BLaER1 treated with 17β-estradiol and CSF1 and Interleukin-3, amounts not matched to agents 10 nM and 100 nM (cell line): ENCODE measurements around the gene PHACTR3.

ENCODE experiments used
- H3K27ac ChIP-seq, 11 experiments: shearing (Covaris generic); formaldehyde crosslinking; 2 replicates each; pipeline ENCODE4 v1.8.1; 2022
- H3K27me3 ChIP-seq, 11 experiments: shearing (Covaris generic); formaldehyde crosslinking; 2 replicates each; pipeline ENCODE4 v1.8.1; 2022
- H3K36me3 ChIP-seq, 11 experiments: shearing (Covaris generic); formaldehyde crosslinking; 2 replicates each; pipeline ENCODE4 v1.8.1; 2022
- H3K4me1 ChIP-seq, 10 experiments: shearing (Covaris generic); formaldehyde crosslinking; 2 replicates each; pipeline ENCODE4 v1.8.1; 2022
- H3K4me2 ChIP-seq, 11 experiments: shearing (Covaris generic); formaldehyde crosslinking; 2 replicates each; pipeline ENCODE4 v1.8.1; 2022
- H3K4me3 ChIP-seq, 10 experiments: shearing (Covaris generic); formaldehyde crosslinking; 2 replicates each; pipeline ENCODE4 v1.8.1; 2022
- H3K9ac ChIP-seq, 11 experiments: shearing (Covaris generic); formaldehyde crosslinking; 2 replicates each; pipeline ENCODE4 v1.8.1; 2022
- H3K9me3 ChIP-seq, 11 experiments: shearing (Covaris generic); formaldehyde crosslinking; replicated peaks in 1 of 11; 2 replicates each; pipeline ENCODE4 v1.8.1; 2022
- H4K20me1 ChIP-seq, 11 experiments: shearing (Covaris generic); formaldehyde crosslinking; 2 replicates each; pipeline ENCODE4 v1.8.1; 2022
- Cebpa-rat ChIP-seq, 11 experiments: shearing (Covaris generic); IDR thresholded peaks; 2 replicates each; pipeline ENCODE4 v1.8.1; 2022

The PHACTR3 gene

GRCh38 chr20:59692139-59692538 lies 87.8 kb downstream of the PHACTR3 start:
- peak overlapping the region; percentile 36 to 86 (median 71) for H3K4me2 ChIP-seq
- H4K20me1 ChIP-seq, result peaks cover 0 to 100% (median 12%) of the 10 kb centered on the region in 11 experiments; a peak in 10 of 22 replicates
- TF ChIP-seq Cebpa-rat (IDR thresholded peaks at IDR 0.05), result no peak
- peak overlapping the region in 2 of 11 experiments; percentile 19 to 35; a peak in 1 of 22 replicates for H3K9ac ChIP-seq
- H3K36me3 ChIP-seq, result peaks cover 0 to 79% (median 22%) of the 10 kb centered on the region in 11 experiments; a peak in 13 of 22 replicates
- peaks cover 19 to 89% (median 79%) of the 10 kb centered on the region in 10 experiments for H3K4me1 ChIP-seq
- H3K27ac ChIP-seq, result peak overlapping the region in 8 of 11 experiments; percentile 33 to 60 (median 44); a peak in 15 of 22 replicates
- 0 out of 22 replicates have a peak, but pooled peaks cover 0 to 4% (median 0%) of the 10 kb centered on the region in 11 experiments for H3K9me3 ChIP-seq
- no peaks in the 10 kb centered on the region; a peak in 1 of 22 replicates for H3K27me3 ChIP-seq
- no peak overlapping the region; a peak in 1 of 20 replicates for H3K4me3 ChIP-seq

- TF ChIP-seq Cebpa-rat (IDR thresholded peaks at IDR 0.05), result no peak
- Histone ChIP-seq H3K4me3 (no peak overlapping the region), H3K4me2 (peak overlapping the region in 6 of 11 experiments; percentile 5 to 86 (median 48); a peak in 8 of 22 replicates), H3K9ac (no peak overlapping the region), H3K27ac (peak overlapping the region in 2 of 11 experiments; percentile 0 to 23; a peak in 4 of 22 replicates), H3K9me3 (0 out of 22 replicates have a peak, but pooled peaks cover 0 to 4% (median 0%) of the 10 kb centered on the region in 11 experiments), H4K20me1 (peaks cover 0 to 100% (median 15%) of the 10 kb centered on the region in 11 experiments; a peak in 10 of 22 replicates), H3K36me3 (peaks cover 0 to 93% (median 22%) of the 10 kb centered on the region in 11 experiments; a peak in 13 of 22 replicates), H3K27me3 (no peaks in the 10 kb centered on the region), H3K4me1 (peaks cover 19 to 75% (median 64%) of the 10 kb centered on the region in 10 experiments)
Measured at GRCh38 chr20:59693587-59693986, 89.2 kb downstream of the PHACTR3 start.

GRCh38 chr20:59696476-59696875 lies 92.1 kb downstream of the PHACTR3 start:
- H3K9me3 ChIP-seq, result no peaks in the 10 kb centered on the region
- H3K4me2 ChIP-seq, result 0 out of 22 replicates have a peak overlapping the region, but pooled peaks of 1 of the 11 experiments have one; percentile 6
- peaks cover 0 to 98% (median 28%) of the 10 kb centered on the region in 11 experiments; a peak in 14 of 22 replicates for H3K36me3 ChIP-seq
- peaks cover 10 to 59% (median 46%) of the 10 kb centered on the region in 10 experiments for H3K4me1 ChIP-seq
- H3K27me3 ChIP-seq, result no peaks in the 10 kb centered on the region
- H3K4me3 ChIP-seq, result no peak overlapping the region
- H3K27ac ChIP-seq, result peak overlapping the region in 1 of 11 experiments; percentile 15; a peak in 1 of 22 replicates
- no peak for TF ChIP-seq Cebpa-rat (IDR thresholded peaks at IDR 0.05)
- no peak overlapping the region for H3K9ac ChIP-seq
- peaks cover 0 to 100% (median 9%) of the 10 kb centered on the region in 11 experiments; a peak in 10 of 22 replicates for H4K20me1 ChIP-seq

GRCh38 chr20:59697068-59697467 lies 92.7 kb downstream of the PHACTR3 start:
- Histone ChIP-seq H3K9me3 (no peaks in the 10 kb centered on the region), H3K4me3 (no peak overlapping the region), H3K27me3 (no peaks in the 10 kb centered on the region), H3K4me1 (peaks cover 9 to 58% (median 41%) of the 10 kb centered on the region in 10 experiments), H3K27ac (no peak overlapping the region), H4K20me1 (peaks cover 0 to 100% (median 9%) of the 10 kb centered on the region in 11 experiments; a peak in 10 of 22 replicates), H3K9ac (no peak overlapping the region), H3K4me2 (no peak overlapping the region), H3K36me3 (peaks cover 0 to 98% (median 28%) of the 10 kb centered on the region in 11 experiments; a peak in 14 of 22 replicates)
- TF ChIP-seq Cebpa-rat (IDR thresholded peaks at IDR 0.05), result peak in 1 of 11 experiments; percentile 60; a peak in 2 of 22 replicates

- Histone ChIP-seq H3K4me2 (no peak overlapping the region), H3K36me3 (peaks cover 0 to 97% (median 27%) of the 10 kb centered on the region in 11 experiments; a peak in 14 of 22 replicates), H3K9me3 (no peaks in the 10 kb centered on the region), H3K27me3 (no peaks in the 10 kb centered on the region), H3K9ac (no peak overlapping the region), H3K4me1 (peaks cover 0 to 58% (median 38%) of the 10 kb centered on the region in 10 experiments; a peak in 17 of 20 replicates), H3K4me3 (no peak overlapping the region), H3K27ac (no peak overlapping the region), H4K20me1 (peaks cover 0 to 100% (median 9%) of the 10 kb centered on the region in 11 experiments; a peak in 10 of 22 replicates)
- no peak for TF ChIP-seq Cebpa-rat (IDR thresholded peaks at IDR 0.05)
Measured at GRCh38 chr20:59698598-59698997, 94.3 kb downstream of the PHACTR3 start.

GRCh38 chr20:59701236-59701635 lies 96.9 kb downstream of the PHACTR3 start:
- Histone ChIP-seq H3K4me1 (peaks cover 0 to 64% (median 34%) of the 10 kb centered on the region in 10 experiments; a peak in 17 of 20 replicates), H3K4me3 (no peak overlapping the region), H4K20me1 (peaks cover 0 to 100% (median 7%) of the 10 kb centered on the region in 11 experiments; a peak in 10 of 22 replicates), H3K9ac (no peak overlapping the region), H3K27me3 (no peaks in the 10 kb centered on the region), H3K27ac (no peak overlapping the region), H3K4me2 (0 out of 22 replicates have a peak overlapping the region, but pooled peaks of 2 of the 11 experiments have one; percentile 8 to 11), H3K9me3 (0 out of 22 replicates have a peak, but pooled peaks cover 0 to 3% (median 0%) of the 10 kb centered on the region in 11 experiments), H3K36me3 (peaks cover 0 to 92% (median 11%) of the 10 kb centered on the region in 11 experiments; a peak in 14 of 22 replicates)
- TF ChIP-seq Cebpa-rat (IDR thresholded peaks at IDR 0.05), result no peak

GRCh38 chr20:59703046-59703445 lies 98.7 kb downstream of the PHACTR3 start:
- TF ChIP-seq Cebpa-rat (IDR thresholded peaks at IDR 0.05), result no peak
- H3K36me3 ChIP-seq, result peaks cover 0 to 92% (median 15%) of the 10 kb centered on the region in 11 experiments; a peak in 14 of 22 replicates

GRCh38 chr20:59705651-59706399 lies 101.5 kb downstream of the PHACTR3 start:
- no peak overlapping the region for H3K9ac ChIP-seq
- no peaks in the 10 kb centered on the region for H3K27me3 ChIP-seq
- H3K4me1 ChIP-seq, result peaks cover 0 to 56% (median 32%) of the 10 kb centered on the region in 10 experiments; a peak in 17 of 20 replicates
- peaks cover 0 to 43% (median 17%) of the 10 kb centered on the region in 11 experiments; a peak in 18 of 22 replicates for H3K9me3 ChIP-seq
- H4K20me1 ChIP-seq, result peaks cover 0 to 100% (median 0%) of the 10 kb centered on the region in 11 experiments; a peak in 6 of 22 replicates
- peak overlapping the region in 4 of 11 experiments; percentile 8 to 30 (median 22); a peak in 5 of 22 replicates for H3K27ac ChIP-seq
- H3K4me3 ChIP-seq, result no peak overlapping the region
- peaks cover 0 to 93% (median 21%) of the 10 kb centered on the region in 11 experiments; a peak in 13 of 22 replicates for H3K36me3 ChIP-seq
- peak in 5 of 11 experiments; percentile 10 to 68 (median 41); a peak in 3 of 22 replicates for TF ChIP-seq Cebpa-rat (IDR thresholded peaks at IDR 0.05)
- H3K4me2 ChIP-seq, result peak overlapping the region in 9 of 11 experiments; percentile 2 to 31 (median 16); a peak in 9 of 22 replicates

More at GRCh38 chr20:59703046-59703445, 98.7 kb downstream of the PHACTR3 start:
- Histone ChIP-seq H3K9ac (no peak overlapping the region), H3K4me3 (no peak overlapping the region), H3K27ac (0 out of 22 replicates have a peak overlapping the region, but pooled peaks of 1 of the 11 experiments have one; percentile 17), H3K4me2 (peak overlapping the region in 3 of 11 experiments; percentile 18 to 32 (median 18); a peak in 4 of 22 replicates), H4K20me1 (peaks cover 0 to 100% (median 0%) of the 10 kb centered on the region in 11 experiments; a peak in 6 of 22 replicates), H3K27me3 (no peaks in the 10 kb centered on the region), H3K4me1 (peaks cover 0 to 69% (median 31%) of the 10 kb centered on the region in 10 experiments; a peak in 17 of 20 replicates), H3K9me3 (peaks cover 0 to 20% (median 6%) of the 10 kb centered on the region in 11 experiments; a peak in 16 of 22 replicates)
